Measurements from ENCODE around the gene ENDOU.

DNA sequence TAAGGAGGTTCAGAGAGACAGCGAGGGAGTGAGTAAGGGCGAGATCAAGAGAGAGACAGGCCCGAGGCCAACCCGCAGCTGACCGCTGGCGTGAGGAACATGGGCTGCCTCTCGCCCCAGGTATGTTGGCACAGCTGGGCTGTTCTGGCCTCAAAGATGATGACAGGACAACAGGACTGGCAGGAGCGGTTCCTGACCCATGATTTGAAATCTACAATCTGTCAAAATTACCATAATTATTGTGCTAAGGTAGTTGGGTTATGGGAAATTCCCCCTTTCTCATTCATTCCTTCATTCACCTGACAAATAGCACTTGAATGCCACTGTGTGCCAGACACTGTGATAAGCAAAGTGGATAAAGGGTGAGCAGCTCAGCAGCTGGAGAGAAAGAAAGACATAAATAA lies 5.1 kb upstream of the ENDOU start:
- TF ChIP-seq EZH2phosphoT487 (IDR thresholded peaks at IDR 0.05; ENCODE audit: insufficient read depth, low read depth) (no peak), EZH2 (IDR thresholded peaks at IDR 0.05; ENCODE audit: insufficient read depth, poor library complexity, severe bottlenecking) (no peak)

Data from GM23248 (cell line).